HG03439 (cell line): ENCODE results near the gene HSPH1.

ENCODE experiments used
- ATAC-seq: cut with Tn5 transposase; IDR thresholded peaks from one replicate; pipeline ENCODE4 v1.9.1; 2021; ENCODE audit warnings: mild to moderate bottlenecking, moderate library complexity; ENCODE audit not compliant: unreplicated experiment

HSPH1 gene

GRCh38 chr13:31161557-31162150 lies at the start of gene HSPH1:
Gene HSPH1, minus strand, starts transcription at chr13:31161904. Its CDS starts 322 bp downstream, at chr13:31161582.
- peak; percentile 86 for ATAC-seq

DNA sequence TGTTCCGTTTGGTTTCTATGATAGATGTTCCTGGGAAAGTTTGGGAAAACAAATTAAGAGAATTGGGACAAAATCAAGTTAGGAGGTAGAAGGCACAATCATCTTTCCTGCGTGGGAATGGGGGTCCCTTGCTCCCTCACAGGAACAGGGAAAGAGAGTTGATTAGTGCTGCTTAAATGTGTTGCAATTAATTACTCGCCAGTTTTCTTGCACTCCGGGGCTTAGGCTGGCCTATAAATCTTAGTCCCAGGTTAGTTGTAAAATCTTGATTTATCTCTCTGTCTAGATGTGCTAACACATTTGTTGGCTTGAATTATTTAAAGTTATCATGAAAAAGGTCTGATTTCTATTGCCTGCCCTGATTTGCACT lies 48.1 kb upstream of the HSPH1 start:
- ATAC-seq: no peak

DNA sequence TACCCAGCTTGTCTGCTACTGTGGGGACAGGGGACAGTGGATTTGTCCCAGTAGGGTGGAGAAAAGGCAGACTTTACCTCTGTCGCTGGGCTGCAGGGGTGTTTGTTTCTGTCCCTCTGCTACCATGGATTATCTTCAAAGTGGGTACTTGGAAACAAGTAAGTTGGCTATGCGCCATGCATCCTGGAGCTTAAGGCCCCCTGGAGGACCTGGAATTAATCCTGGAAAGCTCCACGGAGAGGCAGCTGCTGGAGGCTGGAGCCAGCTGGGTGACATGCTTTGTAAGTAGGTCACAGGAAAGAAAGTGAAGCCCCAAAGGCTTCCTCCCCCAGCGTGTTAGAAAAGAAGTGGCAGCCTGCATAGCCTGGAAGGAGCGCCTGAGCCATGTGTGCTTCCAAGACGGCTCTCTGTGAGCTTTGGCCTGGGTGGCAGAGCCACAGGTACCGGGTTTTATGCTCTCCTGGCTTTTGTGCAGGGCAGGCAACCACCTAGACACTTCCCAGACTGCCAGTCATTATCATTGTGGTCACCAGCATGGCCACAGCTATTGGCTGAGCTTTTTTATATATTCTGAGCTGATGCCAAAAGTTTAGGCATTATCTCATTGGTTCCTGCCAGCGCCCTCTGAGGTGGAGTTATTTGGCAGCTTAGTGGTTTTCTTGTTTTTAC lies 47.6 kb upstream of the HSPH1 start:
- no peak for ATAC-seq

- no peak for ATAC-seq
Observed at GRCh38 chr13:31208559-31209122, 46.9 kb upstream of the HSPH1 start.

- ATAC-seq: no peak
Observed at GRCh38 chr13:31207661-31208552, 46.2 kb upstream of the HSPH1 start.

DNA sequence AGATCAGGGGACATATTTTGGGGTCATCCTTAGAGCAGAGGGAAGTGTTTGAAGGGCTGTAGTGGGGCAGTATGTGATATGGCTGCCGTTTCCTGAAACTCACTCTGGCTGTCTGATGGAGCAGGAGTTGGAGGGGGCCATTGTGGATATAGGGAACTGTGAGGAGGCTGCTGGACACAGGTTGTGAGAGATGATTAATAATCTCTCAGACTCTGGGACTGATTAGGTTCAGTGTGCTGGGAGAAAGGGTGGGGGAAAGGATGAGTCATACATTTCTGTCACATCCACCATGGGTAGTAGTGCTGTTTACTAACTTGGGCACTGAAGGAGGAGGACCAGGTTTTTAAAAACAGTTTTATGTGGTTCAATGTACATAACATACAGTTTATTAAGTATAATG lies 42.9 kb upstream of the HSPH1 start:
- ATAC-seq: no peak

DNA sequence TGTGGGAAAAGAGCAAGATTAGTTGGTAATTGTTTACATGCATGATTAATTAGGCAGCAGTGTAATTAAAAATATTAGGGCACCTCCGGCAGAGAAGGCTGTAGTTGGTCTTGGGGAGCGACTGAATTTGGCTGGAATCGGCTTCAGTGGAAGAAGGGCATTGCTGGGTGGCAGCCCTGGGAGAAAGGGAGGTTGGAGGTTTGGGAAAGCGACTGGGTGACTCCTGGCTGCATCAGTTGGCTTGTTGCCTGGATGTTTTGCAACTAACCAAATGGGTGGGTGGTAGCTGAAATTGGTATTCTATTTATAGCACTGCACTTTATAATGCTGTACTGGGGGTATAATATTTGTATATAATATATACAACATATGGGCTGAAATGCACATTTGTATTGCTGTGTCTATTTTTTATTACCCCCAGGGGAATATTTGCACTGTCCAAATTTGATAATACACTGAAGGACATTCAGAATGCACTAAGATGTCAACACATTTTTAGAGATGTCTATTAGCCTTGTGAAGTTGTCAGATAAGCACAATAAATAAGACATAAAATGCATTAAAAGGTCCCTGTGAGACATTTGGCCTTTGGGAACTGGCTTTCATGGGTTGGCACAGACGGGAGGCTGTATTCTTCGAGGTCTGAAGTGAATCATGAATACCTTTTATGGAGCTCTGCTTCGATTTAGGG lies 39.8 kb upstream of the HSPH1 start:
- ATAC-seq: no peak

DNA sequence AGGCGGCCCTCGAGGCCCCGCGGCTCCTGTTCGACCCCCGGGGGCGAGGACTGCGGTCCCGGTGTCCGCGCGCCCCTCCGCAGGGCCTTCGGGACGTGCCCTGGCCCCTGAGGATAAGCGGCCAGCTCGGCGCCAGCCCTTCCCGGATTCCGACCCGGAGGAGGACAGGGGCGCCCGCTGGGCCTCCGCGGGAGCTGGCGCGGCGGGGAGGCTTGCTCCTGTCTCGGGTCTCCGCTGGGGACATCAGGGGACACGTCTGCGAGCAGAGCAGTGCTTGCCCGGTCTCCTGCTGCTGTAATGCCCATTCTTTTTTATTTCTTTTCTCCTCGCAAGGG lies 38.9 kb upstream of the HSPH1 start:
- peak; percentile 21 for ATAC-seq

DNA sequence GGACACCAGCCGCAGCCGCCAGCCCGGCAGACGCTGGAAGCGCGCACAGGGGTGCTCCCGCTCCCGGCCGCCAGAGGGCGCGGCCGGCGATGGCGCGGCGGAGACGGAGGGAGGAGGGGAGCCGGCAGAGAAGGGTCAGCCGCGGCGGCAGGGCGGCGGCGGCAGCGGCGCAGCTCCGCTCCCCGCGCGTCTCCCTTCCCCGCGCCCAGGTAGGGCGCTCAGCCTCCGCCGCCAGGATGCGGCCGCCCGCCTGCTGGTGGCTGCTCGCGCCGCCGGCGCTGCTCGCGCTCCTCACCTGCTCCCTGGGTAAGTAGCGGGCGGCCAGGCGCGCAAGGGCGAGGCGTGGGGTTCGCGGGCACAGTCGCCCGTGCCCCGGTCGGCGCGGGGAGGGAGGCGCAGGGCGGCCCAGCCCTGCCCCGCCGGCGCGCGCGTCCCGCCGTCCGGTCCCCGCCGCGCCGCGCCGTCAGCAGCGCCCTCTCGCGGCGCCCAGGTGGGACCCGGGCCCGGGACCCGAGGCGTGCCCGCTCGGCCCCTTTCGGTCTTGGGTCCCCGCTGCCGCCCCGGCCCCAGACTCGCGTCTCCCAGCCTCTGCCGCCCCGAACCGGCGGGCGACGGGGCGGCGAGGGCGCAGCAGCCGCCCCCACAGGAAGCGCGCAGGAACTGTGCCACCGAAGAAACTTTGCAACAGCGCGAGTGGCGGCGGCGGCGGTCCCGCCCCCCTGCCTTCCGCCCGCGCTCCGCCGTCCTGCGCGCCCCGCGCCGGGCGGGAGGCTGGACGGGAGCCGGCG lies 38.3 kb upstream of the HSPH1 start, which contains the start of gene B3GLCT:
Gene B3GLCT, plus strand, starts transcription at position 127 of the 788 bp plus-strand sequence. Its CDS starts 110 bp downstream, at position 237.
- peak; percentile 82 for ATAC-seq

DNA sequence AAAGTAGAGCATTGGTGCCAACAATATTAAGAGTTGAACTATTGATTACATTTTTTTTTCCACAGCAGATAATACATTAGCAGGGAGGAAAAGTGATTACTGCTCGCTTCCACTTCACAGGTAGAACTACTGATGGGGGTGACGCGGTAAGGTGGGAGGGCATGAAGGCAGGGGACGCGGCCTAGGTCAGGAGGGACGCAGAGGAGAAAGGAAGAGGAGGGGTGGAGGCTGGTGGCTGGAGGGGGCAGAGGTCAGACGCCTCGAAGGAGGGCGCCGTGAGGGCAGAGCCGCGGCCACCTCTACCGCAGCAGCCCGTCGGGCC lies 37.8 kb upstream of the HSPH1 start:
- ATAC-seq: no peak

- no peak for ATAC-seq
Observed at GRCh38 chr13:31198519-31198918, 36.8 kb upstream of the HSPH1 start.

DNA sequence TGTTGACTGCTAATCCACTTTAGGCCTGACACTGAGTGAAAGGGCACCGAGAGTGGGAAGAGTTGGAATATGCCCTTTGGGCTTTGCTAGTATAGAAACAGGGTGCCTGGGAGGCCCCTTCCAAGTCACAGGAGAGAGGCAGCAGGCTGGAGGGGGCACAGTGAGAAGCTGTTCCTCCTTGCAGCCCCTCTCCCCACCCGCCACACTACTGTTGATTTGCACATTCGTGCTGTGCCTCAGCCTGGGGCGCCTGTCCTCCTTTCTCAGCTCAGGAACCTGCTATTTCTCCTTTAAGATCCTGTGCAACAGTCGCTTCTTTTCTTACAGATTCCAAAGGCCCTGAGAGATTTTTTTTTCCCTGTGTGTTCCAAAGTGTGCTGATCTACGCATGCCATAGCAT lies 35.3 kb upstream of the HSPH1 start:
- no peak for ATAC-seq

DNA sequence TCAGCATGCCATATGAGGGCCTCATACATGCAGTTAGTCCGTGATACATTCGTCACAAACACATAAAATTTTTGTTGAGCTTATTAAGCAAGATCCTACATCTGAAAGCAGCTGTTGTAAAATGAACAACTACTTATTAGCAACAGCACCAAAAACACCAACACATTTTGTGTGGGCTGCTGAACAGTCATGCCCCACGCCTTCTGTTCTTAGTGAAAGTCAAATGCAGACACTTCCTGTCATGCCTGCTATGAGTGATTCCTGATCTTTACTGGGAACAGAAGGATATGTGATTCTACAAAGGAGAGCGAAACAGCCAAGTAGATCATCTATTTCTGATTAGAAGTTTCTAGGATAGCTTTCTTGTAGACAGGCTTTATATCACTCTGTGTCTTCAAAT lies 33.9 kb upstream of the HSPH1 start:
- no peak for ATAC-seq

DNA sequence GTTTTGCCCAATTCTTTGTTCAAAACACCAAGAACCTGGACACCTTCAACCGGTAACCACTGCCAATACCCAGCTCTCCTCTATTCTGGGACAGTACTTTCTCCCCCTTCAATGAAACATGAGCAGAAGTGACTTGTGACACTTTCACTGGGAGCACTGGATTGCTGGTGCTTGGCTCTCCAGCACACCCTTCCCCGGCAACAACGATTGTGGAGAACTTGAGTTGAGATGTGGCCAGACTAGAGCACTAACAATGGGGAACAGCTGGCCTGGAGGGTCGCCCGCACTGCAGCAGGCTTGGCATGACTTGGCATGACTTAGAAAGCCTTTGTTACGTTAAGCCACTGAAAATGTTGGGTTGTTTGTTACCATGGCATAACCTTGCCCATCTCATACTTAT lies 30.6 kb upstream of the HSPH1 start:
- ATAC-seq: no peak

DNA sequence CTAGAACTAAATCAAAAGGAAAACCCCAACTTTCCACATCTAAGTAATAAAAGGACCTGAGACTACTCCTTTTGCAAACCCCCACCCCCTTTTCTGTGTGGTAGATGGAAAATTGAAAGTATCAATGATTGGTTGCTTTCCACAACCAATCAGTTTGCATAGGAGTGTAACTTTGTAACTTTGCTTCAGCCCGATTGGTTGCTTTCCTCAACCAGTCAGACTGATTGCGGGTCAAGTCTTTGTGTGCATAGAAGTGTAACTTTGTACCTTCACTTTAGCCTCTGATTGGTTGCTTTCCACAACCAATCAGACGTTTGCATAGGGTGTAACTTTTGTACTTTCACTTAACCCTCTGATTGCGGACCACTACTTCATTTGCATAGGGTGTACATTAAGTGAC lies 30.0 kb upstream of the HSPH1 start:
- ATAC-seq: no peak

- no peak for ATAC-seq
Observed at GRCh38 chr13:31184981-31185645, 23.4 kb upstream of the HSPH1 start.

DNA sequence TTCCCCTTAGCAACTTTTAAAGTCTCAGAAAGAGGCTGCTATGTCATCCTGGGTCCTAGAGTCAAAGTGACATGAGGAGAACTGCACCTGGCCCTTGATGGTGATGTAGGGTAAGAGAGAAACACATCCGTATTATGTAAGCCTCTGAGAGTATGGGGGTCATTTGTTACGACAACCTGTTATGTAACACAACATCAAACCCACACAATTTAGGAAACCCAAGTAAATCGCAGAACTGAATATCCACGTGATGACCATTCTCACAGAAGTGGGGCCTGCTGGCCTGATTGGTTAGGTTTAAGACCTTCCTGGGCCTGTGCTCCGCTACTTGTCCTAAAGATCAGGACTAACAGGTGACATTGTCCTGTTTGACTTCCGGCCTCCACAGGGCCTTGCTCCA lies 22.7 kb upstream of the HSPH1 start:
- no peak for ATAC-seq

GRCh38 chr13:31182987-31183386 lies 21.3 kb upstream of the HSPH1 start:
- no peak for ATAC-seq

DNA sequence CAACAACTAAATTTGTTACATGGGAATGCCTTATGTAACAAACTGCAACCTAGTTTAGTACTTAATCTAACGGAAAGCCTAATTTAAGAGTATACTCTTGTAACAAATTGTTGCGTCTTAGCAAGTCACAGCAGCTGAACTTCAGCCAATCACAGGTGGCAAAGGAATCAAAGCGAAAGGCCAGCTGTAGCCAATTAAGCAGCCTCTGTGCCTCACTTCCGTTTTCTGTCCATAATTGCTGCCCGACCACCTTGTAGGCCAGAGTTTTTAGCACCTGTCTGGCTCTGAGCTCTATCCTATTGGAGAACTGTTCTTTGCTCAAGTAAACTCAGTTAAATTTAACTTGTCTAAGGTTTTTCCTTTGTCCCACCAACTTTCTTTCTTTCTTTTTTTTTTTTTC lies 18.1 kb upstream of the HSPH1 start:
- ATAC-seq: no peak

DNA sequence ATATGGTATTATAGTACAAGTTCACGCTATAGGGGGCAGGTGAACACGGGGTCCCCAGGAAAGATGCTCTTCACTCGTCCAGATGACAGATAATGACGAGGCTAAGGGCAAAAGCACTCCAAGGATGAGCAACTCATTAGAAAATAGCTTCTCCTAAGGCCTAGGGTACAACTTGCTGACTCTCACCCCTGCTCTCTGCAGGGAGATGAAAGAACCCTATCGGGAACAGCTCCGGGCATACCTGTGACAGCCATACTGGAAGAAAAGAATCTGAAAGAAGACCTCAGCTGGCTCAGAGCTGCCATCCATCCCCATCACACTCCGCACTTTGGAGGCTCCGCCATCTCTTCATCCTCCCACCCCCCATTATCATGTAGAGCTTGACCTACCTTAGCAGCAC lies 17.5 kb upstream of the HSPH1 start:
- no peak for ATAC-seq
